HK-2 (cell line): ENCODE measurements around the gene SLC17A4.

ENCODE experiments used
- DNase-seq: peaks from one replicate; pipeline ENCODE4 v3.0.0-alpha.2; 2018; ENCODE audit not compliant: unreplicated experiment

The SLC17A4 gene, protein sequence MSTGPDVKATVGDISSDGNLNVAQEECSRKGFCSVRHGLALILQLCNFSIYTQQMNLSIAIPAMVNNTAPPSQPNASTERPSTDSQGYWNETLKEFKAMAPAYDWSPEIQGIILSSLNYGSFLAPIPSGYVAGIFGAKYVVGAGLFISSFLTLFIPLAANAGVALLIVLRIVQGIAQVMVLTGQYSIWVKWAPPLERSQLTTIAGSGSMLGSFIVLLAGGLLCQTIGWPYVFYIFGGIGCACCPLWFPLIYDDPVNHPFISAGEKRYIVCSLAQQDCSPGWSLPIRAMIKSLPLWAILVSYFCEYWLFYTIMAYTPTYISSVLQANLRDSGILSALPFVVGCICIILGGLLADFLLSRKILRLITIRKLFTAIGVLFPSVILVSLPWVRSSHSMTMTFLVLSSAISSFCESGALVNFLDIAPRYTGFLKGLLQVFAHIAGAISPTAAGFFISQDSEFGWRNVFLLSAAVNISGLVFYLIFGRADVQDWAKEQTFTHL

DNA sequence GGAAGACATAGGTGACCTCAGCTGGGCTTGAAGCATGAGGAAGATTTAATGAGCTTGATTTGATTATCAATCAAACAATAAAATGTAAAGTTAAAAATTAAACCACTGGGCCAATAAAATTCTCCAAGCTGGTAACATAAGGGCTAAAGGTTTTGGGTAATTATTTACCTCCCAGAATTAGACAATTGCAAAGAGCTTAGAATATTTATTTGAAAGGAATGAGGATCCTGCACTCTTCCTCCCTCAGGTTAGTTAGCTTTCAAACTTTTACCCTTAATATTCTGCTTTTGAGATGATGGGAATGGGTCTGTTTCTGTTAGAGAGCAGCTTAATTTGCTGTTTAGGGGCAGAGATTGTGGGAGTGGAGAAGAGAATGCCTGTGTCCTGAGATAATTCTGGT lies at the start of gene SLC17A4:
TSS of gene SLC17A4 (plus strand) at position 208 of the 400 bp plus-strand sequence. CDS start 7,221 bp downstream, outside the sequence.
- DNase-seq = no peak

- no peak for DNase-seq
Observed at GRCh38 chr6:25706314-25707014, 48.1 kb upstream of the SLC17A4 start.

- DNase-seq = no peak
Observed at GRCh38 chr6:25709761-25710160, 44.8 kb upstream of the SLC17A4 start.

GRCh38 chr6:25710287-25710686 lies 44.3 kb upstream of the SLC17A4 start:
- DNase-seq = no peak

DNA sequence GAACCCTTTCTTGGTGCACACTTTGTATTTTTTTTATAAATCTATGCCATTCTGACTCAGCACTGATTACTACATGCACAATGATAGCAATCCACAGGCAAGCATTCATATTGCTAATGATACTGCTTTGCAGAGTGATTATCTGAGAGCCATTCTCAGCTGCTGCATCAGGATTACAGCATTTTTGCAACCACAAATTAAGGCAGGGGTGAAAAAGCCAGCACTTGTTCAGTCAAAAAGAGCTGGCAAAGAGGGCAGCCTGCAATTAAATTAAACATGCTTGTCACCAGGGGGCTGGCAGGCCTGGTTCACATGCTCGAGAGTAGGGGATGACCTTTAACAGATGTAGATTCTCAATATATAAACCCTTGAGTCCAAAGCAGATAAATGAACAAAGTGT lies 40.7 kb upstream of the SLC17A4 start:
- DNase-seq = no peak

GRCh38 chr6:25714765-25715164 lies 39.8 kb upstream of the SLC17A4 start:
- no peak for DNase-seq

DNA sequence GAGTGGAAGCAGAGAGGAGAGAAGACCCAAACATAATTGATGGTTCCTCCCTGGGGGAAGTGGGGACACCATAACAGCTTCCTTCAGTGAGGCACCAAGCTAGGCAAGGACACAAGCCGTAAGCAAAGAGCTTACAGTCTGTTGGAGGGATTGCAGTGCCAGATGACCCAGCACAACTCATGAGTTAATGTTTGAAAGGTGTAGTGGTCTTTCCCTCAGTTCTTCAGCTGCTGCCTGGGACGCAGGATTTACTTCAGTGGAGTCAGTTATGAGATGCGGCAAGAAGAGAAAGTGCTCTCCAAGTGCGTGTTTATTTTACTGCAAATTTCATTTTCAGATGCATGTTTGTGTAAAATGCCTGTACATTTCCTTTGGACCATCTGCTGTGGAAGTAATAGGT lies 38.7 kb upstream of the SLC17A4 start:
- no peak for DNase-seq

DNA sequence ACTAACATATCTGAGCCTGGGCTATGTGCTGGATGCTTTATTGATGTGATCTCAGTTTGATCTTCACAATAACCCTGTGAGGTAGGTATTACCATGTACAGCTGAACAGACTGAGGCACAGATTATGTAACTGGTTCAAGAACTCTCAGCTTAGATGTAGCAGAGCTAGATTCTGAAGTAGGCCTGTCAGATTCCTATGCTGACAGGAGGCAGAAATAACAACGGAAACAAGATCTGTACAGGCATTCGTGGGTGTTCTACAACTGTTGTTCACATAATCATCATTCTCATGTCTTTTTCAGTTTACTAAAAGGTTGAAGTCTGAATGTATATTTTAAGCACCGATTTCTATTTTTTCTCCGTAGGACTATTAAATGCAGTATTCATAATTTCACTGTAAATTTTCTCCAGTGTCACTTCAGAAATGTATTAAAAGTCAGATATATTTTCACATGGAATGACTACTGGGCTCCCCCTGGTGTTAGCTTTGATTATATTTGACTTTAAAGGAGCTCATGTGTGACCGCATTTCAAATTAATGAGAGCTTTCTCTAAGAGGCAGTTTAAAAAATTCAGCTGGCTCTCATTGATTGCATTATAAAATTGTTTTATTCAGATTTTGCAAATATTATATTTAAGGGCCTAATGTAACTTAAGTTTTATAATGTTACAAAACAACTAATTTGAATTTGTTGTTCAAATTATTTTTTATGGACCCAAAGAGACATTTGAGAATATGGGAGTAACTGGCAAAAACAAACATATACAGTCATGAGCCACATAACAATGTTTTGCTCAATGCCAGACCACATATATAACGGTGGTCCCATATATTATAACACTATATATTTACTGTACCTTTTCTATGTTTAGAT lies 36.4 kb upstream of the SLC17A4 start:
- no peak for DNase-seq

- DNase-seq = no peak
Observed at GRCh38 chr6:25726122-25726911, 28.2 kb upstream of the SLC17A4 start.

DNA sequence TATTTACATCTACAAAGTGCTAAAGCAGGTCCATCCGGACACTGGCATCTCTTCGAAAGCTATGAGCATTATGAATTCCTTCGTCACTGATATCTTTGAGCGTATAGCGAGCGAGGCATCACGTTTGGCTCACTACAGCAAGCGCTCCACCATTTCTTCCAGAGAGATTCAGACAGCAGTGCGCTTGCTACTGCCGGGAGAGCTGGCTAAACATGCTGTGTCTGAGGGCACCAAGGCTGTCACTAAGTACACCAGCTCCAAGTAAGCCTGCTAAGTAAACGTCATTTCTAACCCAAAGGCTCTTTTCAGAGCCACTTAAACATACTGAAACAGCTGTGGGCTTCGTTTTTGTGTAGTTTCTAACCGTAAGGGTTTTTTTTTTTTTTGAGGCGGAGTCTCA lies 27.5 kb upstream of the SLC17A4 start:
- no peak for DNase-seq

- no peak for DNase-seq
Observed at GRCh38 chr6:25730907-25731306, 23.6 kb upstream of the SLC17A4 start.

- no peak for DNase-seq
Observed at GRCh38 chr6:25731721-25732120, 22.8 kb upstream of the SLC17A4 start.

GRCh38 chr6:25732468-25733198 lies 21.9 kb upstream of the SLC17A4 start:
- DNase-seq = no peak

GRCh38 chr6:25735261-25735660 lies 19.3 kb upstream of the SLC17A4 start:
- no peak for DNase-seq

- DNase-seq = no peak
Observed at GRCh38 chr6:25743868-25744267, 10.7 kb upstream of the SLC17A4 start.

DNA sequence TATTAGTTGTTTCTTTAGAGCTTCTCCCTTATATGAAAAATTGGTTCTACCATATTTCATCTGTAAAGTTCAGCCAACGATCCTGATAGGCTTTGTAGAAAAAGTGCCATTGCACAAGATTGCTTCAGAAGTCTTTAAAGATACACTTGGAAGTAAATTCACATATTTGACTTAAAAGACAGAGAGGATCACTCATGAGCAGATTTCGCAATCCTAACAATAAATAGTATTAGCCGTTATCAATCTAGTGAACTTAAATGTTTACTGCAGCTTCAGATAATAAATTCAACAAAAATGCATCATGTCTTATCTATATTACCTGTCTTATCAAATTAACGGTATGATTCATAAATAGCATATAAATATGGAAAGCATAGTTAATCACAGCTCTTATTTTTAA lies 8.7 kb upstream of the SLC17A4 start:
- DNase-seq = no peak

- no peak for DNase-seq
Observed at GRCh38 chr6:25746968-25747367, 7.6 kb upstream of the SLC17A4 start.

DNA sequence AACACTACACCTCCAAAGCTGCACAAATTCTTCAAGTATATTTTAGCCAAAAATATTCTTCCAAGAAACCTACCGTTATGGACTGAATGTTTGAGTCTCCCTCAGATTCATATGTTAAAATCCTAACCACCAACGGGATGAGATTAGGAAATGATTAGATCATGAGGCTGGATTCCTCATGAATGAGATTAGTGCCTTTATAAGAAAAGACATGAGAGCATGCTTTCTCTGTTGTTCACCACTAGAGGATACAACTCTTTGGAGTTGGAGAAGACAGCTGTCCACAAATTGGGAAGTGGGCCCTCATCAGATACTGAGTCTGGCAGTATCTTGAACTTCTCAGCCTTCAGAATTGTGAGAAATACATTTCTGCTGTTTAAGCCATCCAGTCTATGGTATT lies 7.1 kb upstream of the SLC17A4 start:
- DNase-seq = no peak

- no peak for DNase-seq
Observed at GRCh38 chr6:25748049-25748448, 6.5 kb upstream of the SLC17A4 start.
